ENCODE data around the gene C19orf33. TPM values are rescaled to one million over a fixed set of nuclear protein-coding genes. Genes with fewer than 3 reads are reported as not detected.

Gene C19orf33
- total and polyA plus RNA-seq, 2 of the 8 experiments (the other 6 are each of a cell fraction or from before 2014, with no cell fraction given) = 6.0 to 36.0 TPM

GRCh38 chr19:38280030-38280921, 23.8 kb upstream of the C19orf33 start (continued):
- TF ChIP-seq, protein P1, sequence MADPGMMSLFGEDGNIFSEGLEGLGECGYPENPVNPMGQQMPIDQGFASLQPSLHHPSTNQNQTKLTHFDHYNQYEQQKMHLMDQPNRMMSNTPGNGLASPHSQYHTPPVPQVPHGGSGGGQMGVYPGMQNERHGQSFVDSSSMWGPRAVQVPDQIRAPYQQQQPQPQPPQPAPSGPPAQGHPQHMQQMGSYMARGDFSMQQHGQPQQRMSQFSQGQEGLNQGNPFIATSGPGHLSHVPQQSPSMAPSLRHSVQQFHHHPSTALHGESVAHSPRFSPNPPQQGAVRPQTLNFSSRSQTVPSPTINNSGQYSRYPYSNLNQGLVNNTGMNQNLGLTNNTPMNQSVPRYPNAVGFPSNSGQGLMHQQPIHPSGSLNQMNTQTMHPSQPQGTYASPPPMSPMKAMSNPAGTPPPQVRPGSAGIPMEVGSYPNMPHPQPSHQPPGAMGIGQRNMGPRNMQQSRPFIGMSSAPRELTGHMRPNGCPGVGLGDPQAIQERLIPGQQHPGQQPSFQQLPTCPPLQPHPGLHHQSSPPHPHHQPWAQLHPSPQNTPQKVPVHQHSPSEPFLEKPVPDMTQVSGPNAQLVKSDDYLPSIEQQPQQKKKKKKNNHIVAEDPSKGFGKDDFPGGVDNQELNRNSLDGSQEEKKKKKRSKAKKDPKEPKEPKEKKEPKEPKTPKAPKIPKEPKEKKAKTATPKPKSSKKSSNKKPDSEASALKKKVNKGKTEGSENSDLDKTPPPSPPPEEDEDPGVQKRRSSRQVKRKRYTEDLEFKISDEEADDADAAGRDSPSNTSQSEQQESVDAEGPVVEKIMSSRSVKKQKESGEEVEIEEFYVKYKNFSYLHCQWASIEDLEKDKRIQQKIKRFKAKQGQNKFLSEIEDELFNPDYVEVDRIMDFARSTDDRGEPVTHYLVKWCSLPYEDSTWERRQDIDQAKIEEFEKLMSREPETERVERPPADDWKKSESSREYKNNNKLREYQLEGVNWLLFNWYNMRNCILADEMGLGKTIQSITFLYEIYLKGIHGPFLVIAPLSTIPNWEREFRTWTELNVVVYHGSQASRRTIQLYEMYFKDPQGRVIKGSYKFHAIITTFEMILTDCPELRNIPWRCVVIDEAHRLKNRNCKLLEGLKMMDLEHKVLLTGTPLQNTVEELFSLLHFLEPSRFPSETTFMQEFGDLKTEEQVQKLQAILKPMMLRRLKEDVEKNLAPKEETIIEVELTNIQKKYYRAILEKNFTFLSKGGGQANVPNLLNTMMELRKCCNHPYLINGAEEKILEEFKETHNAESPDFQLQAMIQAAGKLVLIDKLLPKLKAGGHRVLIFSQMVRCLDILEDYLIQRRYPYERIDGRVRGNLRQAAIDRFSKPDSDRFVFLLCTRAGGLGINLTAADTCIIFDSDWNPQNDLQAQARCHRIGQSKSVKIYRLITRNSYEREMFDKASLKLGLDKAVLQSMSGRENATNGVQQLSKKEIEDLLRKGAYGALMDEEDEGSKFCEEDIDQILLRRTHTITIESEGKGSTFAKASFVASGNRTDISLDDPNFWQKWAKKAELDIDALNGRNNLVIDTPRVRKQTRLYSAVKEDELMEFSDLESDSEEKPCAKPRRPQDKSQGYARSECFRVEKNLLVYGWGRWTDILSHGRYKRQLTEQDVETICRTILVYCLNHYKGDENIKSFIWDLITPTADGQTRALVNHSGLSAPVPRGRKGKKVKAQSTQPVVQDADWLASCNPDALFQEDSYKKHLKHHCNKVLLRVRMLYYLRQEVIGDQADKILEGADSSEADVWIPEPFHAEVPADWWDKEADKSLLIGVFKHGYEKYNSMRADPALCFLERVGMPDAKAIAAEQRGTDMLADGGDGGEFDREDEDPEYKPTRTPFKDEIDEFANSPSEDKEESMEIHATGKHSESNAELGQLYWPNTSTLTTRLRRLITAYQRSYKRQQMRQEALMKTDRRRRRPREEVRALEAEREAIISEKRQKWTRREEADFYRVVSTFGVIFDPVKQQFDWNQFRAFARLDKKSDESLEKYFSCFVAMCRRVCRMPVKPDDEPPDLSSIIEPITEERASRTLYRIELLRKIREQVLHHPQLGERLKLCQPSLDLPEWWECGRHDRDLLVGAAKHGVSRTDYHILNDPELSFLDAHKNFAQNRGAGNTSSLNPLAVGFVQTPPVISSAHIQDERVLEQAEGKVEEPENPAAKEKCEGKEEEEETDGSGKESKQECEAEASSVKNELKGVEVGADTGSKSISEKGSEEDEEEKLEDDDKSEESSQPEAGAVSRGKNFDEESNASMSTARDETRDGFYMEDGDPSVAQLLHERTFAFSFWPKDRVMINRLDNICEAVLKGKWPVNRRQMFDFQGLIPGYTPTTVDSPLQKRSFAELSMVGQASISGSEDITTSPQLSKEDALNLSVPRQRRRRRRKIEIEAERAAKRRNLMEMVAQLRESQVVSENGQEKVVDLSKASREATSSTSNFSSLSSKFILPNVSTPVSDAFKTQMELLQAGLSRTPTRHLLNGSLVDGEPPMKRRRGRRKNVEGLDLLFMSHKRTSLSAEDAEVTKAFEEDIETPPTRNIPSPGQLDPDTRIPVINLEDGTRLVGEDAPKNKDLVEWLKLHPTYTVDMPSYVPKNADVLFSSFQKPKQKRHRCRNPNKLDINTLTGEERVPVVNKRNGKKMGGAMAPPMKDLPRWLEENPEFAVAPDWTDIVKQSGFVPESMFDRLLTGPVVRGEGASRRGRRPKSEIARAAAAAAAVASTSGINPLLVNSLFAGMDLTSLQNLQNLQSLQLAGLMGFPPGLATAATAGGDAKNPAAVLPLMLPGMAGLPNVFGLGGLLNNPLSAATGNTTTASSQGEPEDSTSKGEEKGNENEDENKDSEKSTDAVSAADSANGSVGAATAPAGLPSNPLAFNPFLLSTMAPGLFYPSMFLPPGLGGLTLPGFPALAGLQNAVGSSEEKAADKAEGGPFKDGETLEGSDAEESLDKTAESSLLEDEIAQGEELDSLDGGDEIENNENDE (IDR thresholded peaks at IDR 0.05; ENCODE audit: insufficient replicate concordance, low read length) = no peak
- no peak for TF ChIP-seq RNF2 (IDR thresholded peaks at IDR 0.05; ENCODE audit: borderline replicate concordance, low read depth, low read length, missing control alignments, poor library complexity, severe bottlenecking)
- TF ChIP-seq RFX5 (IDR thresholded peaks at IDR 0.05; ENCODE audit: borderline replicate concordance, low read depth, low read length) = no peak

Measured in H1 (cell line).